NCI-H2227 (cell line): ENCODE results near the gene ARHGAP22.
"Not testable (repeated sequence)": the region's sequence is repeated elsewhere in the genome, so short reads cannot be mapped to it uniquely, and the experiment has no call there.

Experiments
- DNase-seq: peaks from one replicate; lab custom pipeline; 2025; ENCODE audit not compliant: unreplicated experiment; lab: John Stamatoyannopoulos, UW

Gene ARHGAP22

GRCh38 chr10:48604991-48605508, at the start of gene ARHGAP22:
Gene ARHGAP22 (minus strand): TSS chr10:48605073. CDS start chr10:48604796, 277 bp downstream.
- DNase-seq: peak; percentile 7

- no peak for DNase-seq
These were observed 49.2 kb upstream of the ARHGAP22 start for GRCh38 chr10:48653944-48654698.

GRCh38 chr10:48653347-48653746, 48.5 kb upstream of the ARHGAP22 start:
- no peak for DNase-seq

- DNase-seq: no peak
These were observed 47.5 kb upstream of the ARHGAP22 start for GRCh38 chr10:48652344-48652743.

- no peak for DNase-seq
These were observed 47.0 kb upstream of the ARHGAP22 start for GRCh38 chr10:48651839-48652238.

GRCh38 chr10:48651293-48651692, 46.4 kb upstream of the ARHGAP22 start:
- DNase-seq: no peak

GRCh38 chr10:48649349-48649944, 44.6 kb upstream of the ARHGAP22 start:
- DNase-seq: no peak

- no peak for DNase-seq
These were observed 43.5 kb upstream of the ARHGAP22 start for GRCh38 chr10:48648172-48648942.

- DNase-seq: not testable (repeated sequence)
These were observed 42.2 kb upstream of the ARHGAP22 start for GRCh38 chr10:48647073-48647472.

GRCh38 chr10:48645600-48645999, 40.7 kb upstream of the ARHGAP22 start:
- no peak for DNase-seq

GRCh38 chr10:48641099-48641690, 36.3 kb upstream of the ARHGAP22 start:
- DNase-seq: not testable (repeated sequence)

- DNase-seq: no peak
These were observed 35.5 kb upstream of the ARHGAP22 start for GRCh38 chr10:48640326-48640725.

- no peak for DNase-seq
These were observed 34.8 kb upstream of the ARHGAP22 start for GRCh38 chr10:48639632-48640031.

- no peak for DNase-seq
These were observed 34.1 kb upstream of the ARHGAP22 start for GRCh38 chr10:48638739-48639527.

- DNase-seq: no peak
These were observed 33.3 kb upstream of the ARHGAP22 start for GRCh38 chr10:48638158-48638557.

- DNase-seq: no peak
These were observed 32.0 kb upstream of the ARHGAP22 start for GRCh38 chr10:48636901-48637300.

- DNase-seq: no peak
These were observed 31.4 kb upstream of the ARHGAP22 start for GRCh38 chr10:48636231-48636630.

GRCh38 chr10:48634984-48635557, 30.2 kb upstream of the ARHGAP22 start:
- DNase-seq: no peak

- no peak for DNase-seq
These were observed 29.5 kb upstream of the ARHGAP22 start for GRCh38 chr10:48634198-48634983.
